Dermis microvascular lymphatic vessel endothelial cell (primary cell): ENCODE measurements around the gene CEP41. TPM values are rescaled to one million over a fixed set of nuclear protein-coding genes. Genes with fewer than 3 reads are reported as not detected.
"Not testable (repeated sequence)": the region's sequence is repeated elsewhere in the genome, so short reads cannot be mapped to it uniquely, and the experiment has no call there.

Experiments used
- DNase-seq, 2 donors: peaks; one replicate each; pipeline versions ENCODE4 v3.0.0 to v3.0.0-alpha.2; 2010; ENCODE audit warnings: low read depth in 2 of 2
- total RNA-seq: library from RNA; depleted of rRNA; stranded (reverse); fragments of >200 nt; gene quantifications from 2 replicates; pipeline ENCODE4 v1.2.1, GENCODE V29; 2014

Gene CEP41
- total RNA-seq, 1 donor from 2014 or later, result 3.3 TPM

DNA sequence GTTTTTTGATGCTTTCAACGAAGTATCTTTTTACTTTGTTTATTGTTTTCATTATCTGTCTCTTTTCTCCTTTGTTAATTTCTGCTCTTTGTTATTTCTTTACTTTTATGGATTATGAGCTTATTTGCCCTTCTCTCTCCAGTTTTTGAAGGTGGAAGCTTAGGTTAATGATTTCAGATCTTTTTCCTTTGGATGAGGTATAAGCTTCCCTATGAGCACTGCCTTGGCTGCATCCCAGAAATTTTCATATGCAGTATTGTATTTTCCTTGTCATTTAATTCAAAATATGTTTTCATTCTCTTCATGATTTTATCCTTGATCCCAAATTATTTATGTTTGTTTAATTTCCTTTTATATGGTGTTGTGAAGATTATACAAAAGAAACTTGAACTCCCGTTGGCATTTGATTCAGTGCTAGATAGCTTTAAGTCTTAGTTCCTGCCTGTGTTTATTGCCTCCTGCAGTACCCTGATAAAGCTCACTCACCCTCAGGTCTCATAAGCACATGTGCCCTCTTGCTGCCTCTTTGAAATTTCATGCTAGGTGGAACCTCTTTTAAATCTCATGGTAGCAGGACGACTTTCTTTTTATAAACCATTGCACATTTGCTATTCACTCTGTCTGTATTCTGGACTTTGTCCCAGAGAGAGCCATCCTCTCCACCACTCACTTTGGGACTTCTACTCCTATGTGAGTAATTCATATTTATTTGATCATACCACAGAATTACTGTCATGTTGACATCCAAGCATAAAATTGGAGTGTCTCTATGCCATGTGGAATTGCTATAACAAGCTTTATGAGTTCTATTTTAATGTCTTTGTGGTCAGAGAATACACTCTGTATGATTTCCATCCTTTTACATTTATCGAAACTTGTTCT is 23.0 kb upstream of the CEP41 start:
- DNase-seq, result peak in 1 of 2 donors; percentile 12

DNA sequence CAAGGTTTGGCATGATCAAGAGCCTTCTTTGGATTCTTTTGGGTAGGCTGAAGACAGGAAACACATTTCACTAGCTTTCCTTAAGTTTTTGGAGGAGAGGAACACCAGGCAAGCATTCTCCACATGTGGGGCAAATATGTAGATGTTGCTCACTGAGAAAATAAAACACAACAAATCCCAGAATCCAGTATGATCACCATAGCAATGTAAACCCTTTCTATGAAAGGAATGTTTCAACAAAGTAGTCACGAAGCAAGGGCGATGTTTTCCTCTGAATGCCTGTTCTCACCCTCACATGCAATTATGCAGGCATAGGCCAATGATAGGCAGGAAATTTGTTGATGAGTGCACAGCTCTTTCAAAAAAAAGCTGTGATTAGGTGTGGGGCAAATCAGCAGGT is 20.5 kb upstream of the CEP41 start:
- no peak for DNase-seq

DNA sequence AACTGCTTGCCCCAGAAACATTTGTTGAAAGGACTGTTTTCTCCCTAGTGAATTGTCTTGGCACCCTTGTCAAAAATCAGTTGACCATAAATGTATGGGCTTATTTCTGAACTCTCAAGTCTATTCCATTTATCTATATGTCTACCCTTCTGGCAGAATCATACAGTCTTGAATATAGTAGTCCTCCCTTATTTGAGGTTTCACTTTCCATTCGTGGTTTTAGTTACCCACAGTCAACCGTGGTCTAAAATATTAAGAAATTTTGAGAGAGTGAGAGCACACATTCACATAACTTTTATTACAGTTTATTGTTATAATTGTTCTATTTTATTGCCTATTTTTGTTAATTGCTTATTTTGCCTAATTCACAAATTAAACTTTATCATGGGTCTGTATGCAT is 17.4 kb upstream of the CEP41 start:
- DNase-seq, result no peak

DNA sequence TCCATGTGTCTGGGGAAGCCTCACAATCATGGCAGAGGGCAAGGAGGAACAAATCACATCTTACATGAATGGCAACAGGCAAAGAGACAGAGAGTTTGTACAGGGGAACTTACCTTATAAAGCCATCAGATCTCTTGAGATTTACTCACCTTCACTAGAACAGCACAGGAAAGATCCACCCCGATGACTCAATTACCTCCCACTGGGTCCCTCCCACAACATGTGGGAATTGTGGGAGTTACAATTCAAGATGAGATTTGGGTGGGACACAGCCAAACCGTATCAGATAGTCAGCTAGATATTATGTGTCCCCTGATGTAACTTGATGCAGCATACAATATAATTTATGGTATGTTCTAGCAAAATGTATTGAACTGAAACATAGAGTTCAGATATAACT is 14.1 kb upstream of the CEP41 start:
- no peak for DNase-seq

DNA sequence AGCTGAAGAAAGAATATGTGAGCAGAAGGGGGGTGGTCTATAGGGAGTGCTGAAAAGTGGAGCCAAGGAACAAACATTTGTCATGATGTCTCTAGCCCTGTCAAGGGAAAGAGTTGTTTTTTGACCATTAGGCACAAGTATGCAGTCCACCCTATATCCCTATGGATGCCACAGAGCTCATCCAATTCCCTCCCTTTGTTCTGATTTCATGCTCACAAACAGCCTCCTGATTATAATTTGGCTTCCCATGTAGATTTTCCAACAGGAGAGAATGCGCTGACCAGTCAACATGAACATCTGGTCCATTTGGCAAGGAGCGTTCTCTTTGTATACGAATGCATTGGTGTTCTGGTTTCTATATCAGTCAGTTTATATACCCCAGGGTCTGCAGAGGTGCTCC is 12.1 kb upstream of the CEP41 start:
- DNase-seq, result no peak

DNA sequence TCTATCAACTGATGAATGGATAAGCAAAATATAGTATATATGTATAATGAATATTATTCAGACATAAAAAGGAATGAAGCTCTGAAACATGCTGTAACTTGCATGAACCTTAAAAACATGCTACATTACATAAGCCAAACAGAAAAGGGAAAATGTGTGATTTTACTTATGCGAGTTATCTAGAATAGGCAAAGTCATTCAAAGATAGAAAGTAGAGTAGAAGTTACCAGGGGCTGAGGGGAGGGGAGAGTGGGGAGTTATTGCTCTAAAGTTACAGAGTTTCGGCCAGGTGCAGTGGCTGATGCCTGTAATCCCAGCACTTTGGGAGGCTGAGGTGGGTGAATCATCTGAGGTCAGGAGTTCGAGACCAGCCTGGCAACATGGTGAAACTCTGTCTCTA is 10.5 kb upstream of the CEP41 start:
- not testable (repeated sequence) for DNase-seq

DNA sequence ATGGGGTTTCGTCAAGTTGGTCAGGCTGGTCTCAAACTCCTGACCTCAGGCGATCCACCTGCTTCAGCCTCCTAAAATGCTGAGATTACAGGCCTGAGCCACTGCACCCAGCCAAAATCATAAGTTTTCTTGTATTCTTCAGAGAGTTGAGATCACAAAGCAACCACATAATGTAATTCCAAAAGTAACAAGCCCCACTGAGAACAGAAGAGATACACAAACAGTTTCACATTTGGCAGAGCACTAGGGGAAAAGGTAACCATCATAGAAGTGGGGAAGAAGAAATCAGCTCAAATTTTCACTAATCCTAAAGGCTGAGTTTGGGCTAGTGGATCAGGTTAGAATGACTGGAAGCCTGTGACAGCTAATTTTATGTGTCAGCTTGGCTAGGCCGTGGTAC is 5.4 kb upstream of the CEP41 start:
- no peak for DNase-seq

DNA sequence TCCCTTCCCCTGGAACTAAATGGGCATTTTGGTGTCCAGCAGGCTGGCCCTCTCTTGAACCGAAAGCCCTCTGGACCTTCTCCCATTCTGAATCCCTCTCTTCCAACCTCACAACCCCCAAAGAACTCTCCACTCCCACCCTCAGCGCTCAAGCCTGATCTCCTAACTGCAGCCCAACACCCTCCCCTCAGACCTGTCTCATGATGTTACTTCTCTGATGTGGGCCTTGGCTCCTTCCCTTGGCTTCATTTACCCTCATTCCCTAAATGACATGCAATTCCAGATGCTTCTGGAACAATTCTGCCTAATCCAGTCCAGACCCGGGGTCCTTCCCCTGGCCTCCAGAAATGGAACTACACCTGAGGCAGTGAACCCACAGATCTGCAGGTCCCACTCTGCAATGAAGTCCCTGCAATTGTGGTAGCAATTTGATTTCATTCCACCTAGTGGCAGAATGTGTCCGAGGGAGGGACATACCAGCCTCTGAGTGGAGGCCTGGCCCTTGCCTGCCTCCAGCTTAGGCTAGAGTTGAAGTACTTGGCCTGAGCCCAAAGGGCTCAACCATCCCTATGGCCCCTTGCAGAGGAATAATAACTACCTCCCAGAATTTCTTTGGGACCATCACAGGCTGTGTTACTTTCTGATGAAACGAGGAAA is 4.1 kb upstream of the CEP41 start:
- DNase-seq, result no peak

DNA sequence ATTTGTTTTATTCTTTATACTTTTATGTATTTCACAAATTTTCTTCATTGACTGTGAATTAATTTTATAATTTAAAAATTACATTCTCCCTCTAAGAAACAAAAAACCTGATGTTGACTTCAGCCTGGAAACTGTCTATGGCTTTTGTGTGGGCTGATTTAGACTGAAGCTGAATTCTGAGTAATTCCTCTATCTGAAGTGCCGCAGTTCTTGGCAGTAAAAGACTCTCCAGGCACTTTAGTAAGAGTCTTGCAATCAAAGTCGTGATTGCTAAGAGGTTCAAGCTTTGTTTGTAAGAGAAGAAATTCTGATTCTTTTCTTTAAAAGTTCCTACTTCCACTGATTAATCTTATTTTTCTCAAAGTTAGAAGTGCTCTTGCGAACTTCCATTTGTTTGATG is 3.4 kb upstream of the CEP41 start:
- no peak for DNase-seq

DNA sequence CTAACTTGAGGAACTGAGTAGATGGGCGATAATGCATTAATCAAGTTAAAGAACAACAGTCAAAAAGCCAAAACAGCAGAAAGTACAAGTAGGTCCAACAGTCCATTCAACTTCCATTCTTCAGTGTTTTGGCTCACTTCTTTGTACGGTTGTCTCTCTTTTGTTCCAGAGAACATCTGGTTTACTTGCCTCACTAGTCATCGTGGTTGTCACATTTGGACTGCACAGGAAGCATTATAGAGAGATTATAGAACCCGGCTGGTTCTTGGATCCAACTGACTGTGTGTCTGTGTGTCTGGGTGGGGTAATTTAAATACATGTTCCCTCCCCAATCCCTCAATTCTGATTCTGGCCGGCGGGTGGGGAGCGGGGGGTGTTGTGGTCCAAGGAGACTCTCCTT is 1.8 kb upstream of the CEP41 start:
- no peak for DNase-seq

DNA sequence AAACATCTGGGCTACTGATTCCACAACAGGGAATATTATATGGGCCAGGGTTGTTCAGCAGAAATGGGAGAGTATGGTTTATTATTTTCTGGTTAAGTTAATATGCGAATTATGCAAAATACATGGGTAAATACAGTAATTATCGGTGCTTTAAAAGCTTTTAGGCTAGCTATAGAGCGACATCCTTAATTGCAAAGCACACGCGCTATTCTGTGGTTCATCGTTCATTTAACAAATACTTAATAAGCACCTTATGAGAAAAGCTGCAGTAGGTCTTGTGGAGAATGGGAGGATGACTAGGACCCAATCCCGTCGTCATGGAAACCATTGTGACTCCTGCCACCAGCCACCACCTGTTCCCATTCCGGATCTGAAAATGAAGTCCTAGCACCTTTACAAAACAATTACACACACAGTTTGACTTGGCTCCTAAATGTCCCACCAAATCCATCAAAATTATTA is 623 bp upstream of the CEP41 start:
- DNase-seq, result peak; percentile 43 to 71

DNA sequence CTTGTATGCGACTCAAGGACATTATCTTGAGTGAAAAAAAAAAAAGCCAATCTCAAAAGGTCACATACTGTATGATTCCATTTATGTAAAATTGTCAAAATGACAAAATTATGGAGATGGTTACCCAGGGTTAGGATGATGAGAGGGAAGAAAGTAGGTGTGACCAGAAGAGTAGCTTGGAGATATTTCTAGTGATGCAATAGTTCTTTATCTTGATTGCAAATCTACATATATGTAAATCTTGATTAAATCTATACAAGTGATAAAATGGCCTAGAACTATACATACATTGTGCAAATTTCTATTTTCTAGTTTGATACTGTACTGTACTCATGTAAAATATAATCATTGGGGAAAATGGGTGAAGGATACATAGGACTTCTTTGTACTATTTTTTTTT is 4.6 kb downstream of the CEP41 start:
- no peak for DNase-seq

DNA sequence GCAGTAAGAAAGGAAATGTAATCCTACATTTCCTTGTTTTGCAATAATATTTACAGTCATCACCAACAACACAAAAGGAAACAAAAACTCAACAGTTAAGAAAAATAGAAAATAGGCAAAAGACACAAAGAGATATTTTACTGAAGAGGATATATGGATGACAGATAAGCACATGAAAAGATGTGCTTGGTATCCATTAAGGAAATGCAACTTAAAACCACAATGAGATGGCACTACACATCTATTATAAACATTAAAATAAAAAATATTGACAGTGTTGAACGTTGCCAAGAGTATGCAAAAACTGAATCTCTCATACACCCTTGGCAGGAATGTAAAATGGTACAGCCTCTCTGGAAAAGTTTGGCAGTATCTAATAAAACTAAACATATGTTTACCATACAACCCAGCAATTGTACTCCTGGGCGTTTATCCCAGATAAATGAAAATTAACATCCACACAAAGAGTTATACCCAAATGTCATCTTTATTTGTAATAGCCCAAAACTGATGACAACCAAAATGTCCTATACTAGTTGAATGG is 5.4 kb downstream of the CEP41 start:
- DNase-seq, result no peak

DNA sequence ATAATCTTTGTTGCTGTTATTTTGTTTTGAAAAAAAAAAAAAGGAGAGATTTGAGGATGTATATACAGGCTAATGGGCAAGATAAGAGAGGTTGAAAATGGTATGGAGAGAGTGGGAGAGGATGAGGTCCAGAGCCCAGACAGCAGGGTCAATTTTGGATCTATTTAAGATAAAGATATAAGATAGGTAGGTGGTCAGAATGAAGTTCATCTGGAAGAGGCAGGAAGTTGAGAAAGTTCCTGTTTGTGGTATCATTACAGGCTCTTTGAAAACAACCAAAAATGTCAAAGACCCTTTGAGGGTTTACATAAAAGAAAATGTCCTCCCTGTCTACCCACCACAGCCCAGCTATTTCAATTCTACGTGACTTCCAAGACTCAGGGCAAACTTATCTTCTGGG is 7.5 kb downstream of the CEP41 start:
- no peak for DNase-seq

DNA sequence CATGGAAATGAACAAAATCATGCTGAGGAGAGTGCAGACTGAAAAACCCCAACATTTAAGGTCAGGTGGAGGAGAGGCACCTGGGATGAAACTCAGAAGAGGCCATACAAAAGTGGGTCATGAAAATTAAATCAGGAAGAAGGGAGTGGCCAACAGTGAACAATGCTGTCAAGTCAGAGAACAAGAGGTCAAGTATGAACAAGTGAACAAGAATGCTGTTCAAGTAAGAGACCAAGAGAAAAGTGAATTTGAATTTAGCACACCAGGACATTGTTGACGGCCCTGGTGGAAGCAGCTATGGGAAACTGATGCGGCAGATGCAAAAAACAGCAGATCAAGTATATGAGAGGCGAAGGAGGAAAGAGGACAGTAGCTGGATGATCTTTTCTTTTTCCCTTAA is 7.9 kb downstream of the CEP41 start:
- DNase-seq, result peak in 1 of 2 donors; percentile 46

DNA sequence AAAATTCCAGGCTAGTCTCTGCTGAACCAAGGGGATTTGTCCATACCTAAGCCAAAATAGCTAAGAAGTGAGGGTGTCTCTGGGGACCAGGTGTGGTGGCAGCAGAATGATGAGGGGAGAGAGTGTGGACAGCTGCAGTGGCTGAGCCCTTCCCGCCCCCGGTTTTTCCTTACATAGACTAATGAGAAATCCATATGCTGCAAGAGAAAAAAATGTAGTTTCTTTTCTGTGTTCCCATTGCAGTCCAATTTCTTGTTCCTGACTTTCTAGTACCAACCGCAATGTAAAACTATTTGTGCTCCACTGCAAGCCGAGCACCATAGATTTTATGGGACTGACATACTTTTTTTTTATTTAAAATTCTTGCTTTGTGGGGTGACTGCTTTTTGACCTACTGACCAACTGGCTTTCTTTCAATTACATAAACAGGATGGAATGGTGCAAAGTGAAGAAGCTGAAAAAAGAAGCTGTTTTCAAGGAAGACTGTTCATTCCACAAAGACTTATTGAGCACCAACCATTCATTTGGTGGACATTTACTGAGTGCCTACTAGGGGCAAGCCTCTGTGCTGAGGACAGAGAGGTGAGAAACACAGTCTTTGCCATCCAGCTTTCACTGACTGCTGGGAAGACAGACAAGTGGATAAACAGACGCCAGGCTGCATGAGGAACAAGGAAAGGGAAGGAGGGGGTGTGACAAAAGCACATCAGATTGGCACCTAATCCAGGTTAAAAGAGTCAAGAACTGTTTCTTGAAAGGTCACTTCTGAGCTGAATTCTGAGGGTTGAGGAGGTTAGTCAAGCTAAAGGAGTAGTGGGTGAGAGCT is 9.8 kb downstream of the CEP41 start:
- DNase-seq, result peak in 1 of 2 donors; percentile 57

DNA sequence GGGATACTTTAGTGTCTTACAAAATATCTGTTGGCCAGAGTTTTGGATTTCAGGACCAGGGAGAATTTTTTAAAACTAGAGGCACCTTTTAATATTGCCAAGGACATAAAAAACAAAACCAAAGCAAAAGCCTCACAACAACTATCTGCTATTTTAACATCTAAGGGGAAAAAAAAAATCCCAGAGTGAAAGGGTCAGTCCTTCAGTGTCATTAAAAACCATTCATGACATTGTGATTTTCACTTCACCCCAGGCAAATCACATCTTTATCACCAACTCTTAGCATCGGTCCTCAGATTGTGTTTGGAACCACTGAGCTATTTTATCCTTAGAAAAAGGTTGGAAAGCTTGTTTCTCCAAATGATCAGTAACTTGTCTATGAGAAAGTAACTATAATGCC is 10.7 kb downstream of the CEP41 start:
- no peak for DNase-seq

DNA sequence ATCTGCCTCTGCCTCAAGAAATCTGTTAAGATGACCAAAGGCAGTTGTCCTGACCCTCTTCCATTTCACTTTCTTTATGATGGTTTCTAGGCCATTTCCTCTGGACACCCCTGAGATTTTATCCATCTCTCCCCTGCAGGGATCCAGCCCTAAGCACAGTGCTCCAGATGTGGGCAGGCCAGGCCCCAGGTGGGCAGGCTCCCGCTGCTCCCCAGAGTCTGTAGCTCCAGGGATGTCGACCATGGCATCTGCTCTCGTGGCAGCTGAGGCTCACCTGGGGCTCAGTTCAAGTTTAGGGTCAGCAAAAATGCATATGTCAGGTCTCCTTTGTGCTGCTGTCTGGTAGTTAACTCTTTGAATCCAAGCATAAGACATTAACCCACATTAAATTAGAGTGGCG is 11.8 kb downstream of the CEP41 start:
- no peak for DNase-seq

DNA sequence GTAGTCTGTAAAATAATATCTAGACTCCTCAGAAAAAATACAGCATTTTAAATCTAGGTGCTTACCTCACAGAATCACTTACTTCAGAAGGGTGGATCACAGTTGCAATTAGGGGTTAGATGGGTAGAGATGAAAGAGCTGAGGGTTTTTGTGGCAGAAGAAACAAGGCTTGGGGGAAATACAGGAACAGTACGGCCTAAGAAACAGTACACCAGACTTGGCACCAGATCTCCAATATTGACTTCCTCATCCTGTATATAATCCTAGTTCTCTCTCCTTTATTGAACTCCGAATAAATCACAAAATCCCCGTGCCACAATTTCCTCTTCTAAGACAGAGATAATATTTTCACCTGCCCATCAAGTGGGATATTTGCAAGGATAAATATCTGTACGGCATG is 14.3 kb downstream of the CEP41 start:
- DNase-seq, result no peak

DNA sequence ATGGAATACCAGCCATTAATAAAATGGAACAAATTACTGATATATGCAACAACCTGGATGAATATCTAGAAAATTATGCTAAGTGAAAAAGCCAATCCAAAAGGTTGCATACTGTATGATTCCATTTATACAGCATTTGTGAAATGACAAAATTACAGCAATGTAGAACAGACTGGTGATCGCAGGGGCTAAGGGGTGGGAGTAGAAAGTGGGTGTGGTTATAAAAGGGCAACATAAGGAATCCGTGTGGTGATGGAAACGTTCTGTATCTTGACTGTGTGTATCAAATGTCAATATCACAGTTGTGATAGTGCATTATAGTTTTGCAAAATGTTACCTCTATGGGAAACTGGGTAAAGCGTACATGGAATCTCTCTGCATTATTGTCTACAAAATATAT is 15.0 kb downstream of the CEP41 start:
- no peak for DNase-seq

DNA sequence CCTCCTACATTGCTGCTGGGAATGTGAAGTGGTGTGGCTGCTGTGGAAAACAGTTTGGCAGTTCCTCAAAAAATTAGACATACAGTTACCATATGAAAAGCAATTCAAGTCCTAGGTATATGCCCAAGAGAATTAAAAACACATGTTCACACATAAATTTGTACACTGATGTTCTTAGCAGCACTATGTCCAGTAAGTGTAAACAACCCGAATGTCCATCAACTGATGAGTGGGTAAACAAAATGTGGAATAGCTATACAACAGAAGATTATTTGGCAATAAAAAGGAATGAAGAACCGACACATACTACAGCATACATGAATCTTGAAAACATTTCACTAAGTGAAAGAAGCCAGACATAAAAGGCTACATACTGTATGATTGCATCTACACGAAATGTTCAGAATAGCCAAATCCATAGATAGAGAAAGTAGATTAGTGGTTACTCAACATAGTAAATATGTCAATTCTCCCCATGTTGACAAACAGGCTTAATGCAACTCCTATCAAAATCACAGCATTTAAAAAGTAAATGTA is 17.2 kb downstream of the CEP41 start:
- DNase-seq, result no peak

DNA sequence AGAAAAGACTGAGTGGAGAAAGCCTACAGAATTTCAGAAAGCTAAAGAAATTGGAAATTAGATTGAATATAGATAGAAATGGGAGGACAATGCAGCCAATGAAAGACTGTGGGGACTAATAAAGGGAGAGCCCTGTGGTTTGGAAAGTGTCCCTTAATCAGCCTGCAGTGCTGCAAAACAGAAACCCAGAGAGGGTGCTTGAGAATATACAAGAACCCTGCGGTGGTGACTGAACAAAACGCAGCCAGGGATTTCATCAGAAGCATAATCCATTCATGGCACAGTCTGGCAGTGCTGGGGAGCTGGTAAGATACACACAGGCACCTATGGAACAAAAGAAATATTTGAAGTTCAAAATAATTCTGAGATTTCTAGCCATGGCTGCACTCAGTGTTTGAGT is 19.1 kb downstream of the CEP41 start:
- no peak for DNase-seq
